Measurements from ENCODE around the gene SRC.

GRCh38 chr20:37335642-37336368 lies 10.1 kb upstream of the SRC start:
- no peak for TF ChIP-seq POLR2A (IDR thresholded peaks at IDR 0.05)
- TF ChIP-seq CTCF (IDR thresholded peaks at IDR 0.05 in 8 of 11, conservative IDR thresholded peaks at IDR 0.05 in 3 of 11), result no peak
- peak in 1 of 3 donors; percentile 21 for TF ChIP-seq POLR2AphosphoS5 (IDR thresholded peaks at IDR 0.05)
